Measurements from ENCODE around the gene FBXW7.

FBXW7 gene

DNA sequence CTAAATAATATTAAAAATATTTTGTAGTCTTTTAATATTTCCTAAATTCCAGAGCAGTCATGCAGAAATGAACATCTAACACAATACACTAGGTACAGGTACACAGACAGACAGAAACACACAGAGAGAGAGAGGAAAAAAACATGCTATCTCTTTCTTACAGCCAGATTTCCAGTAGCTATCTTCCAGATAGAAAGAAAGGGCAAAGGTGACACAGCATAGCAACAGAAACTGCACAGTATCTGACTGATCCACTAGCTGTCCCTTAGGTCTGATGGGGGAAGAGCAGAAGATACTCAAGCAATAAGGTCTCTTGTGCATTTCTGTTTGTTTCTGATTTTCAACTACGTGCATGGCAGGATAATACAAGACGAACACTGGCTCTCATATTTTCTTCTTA is 7.8 kb downstream of the FBXW7 start:
- DNase-seq (ENCODE audit: extremely low read depth, insufficient read length), result no peak
- no peaks in the 10 kb centered on the region for H3K27me3 ChIP-seq (replicated peaks; ENCODE audit: control insufficient read depth, insufficient read depth, low read length)
- TF ChIP-seq, protein P1, sequence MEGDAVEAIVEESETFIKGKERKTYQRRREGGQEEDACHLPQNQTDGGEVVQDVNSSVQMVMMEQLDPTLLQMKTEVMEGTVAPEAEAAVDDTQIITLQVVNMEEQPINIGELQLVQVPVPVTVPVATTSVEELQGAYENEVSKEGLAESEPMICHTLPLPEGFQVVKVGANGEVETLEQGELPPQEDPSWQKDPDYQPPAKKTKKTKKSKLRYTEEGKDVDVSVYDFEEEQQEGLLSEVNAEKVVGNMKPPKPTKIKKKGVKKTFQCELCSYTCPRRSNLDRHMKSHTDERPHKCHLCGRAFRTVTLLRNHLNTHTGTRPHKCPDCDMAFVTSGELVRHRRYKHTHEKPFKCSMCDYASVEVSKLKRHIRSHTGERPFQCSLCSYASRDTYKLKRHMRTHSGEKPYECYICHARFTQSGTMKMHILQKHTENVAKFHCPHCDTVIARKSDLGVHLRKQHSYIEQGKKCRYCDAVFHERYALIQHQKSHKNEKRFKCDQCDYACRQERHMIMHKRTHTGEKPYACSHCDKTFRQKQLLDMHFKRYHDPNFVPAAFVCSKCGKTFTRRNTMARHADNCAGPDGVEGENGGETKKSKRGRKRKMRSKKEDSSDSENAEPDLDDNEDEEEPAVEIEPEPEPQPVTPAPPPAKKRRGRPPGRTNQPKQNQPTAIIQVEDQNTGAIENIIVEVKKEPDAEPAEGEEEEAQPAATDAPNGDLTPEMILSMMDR (IDR thresholded peaks at IDR 0.05; ENCODE audit: insufficient read depth, low read length, poor library complexity, severe bottlenecking), result no peak
- H3K36me3 ChIP-seq (ENCODE audit: control insufficient read depth, insufficient read depth, low read length), result peaks cover 2% of the 10 kb centered on the region; the same call in 1 of the 2 replicates
- no peak overlapping the region for H3K4me3 ChIP-seq (replicated peaks; ENCODE audit: low read depth, low read length)

DNA sequence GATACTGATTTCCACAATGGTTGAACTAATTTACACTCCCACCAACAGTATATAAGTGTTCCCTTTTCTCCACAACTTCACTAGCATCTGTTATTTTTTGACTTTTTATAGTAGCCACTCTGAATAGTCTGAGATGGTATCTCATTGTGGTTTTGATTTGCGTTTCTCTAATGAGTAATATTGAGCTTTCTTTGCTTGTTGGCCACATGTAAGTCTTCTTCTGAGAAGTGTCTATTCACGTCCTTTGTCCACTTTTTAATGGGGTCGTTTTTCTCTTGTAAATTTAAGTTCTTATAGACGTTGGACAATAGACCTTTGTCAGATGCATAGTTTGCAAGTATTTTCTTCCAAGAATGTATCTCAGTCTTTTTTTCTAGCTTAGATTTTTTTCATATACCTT is 10.0 kb downstream of the FBXW7 start:
- no peak for DNase-seq (ENCODE audit: extremely low read depth, insufficient read length)
- H3K4me3 ChIP-seq (replicated peaks; ENCODE audit: low read depth, low read length), result peak overlapping the region; percentile 9; the same call in 1 of the 2 replicates
- TF ChIP-seq, protein P1 (IDR thresholded peaks at IDR 0.05; ENCODE audit: insufficient read depth, low read length, poor library complexity, severe bottlenecking), result no peak

DNA sequence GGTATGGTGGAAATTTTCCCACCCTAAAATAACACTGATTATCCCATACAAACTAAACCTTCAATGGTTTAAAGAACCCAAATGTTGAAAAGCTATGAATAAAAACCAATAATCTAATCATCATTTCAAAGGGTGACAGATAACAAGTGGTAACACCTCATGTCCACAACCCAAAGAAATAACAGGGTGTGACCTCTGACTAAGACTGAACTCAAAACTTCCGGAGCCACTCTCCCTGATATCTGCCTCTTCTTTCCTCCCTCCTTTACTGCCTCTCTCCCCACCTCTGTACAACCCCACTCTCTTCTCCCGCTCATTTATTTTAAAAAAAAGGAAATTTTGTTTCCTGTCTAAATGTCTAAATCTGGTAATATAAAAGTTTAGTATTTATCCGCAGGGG is 11.5 kb downstream of the FBXW7 start:
- Histone ChIP-seq H3K27me3 (replicated peaks; ENCODE audit: control insufficient read depth, insufficient read depth, low read length) (no peaks in the 10 kb centered on the region), H3K4me3 (replicated peaks; ENCODE audit: low read depth, low read length) (no peak overlapping the region), H3K36me3 (ENCODE audit: control insufficient read depth, insufficient read depth, low read length) (no peaks in the 10 kb centered on the region; the same call in 1 of the 2 replicates)
- DNase-seq (ENCODE audit: extremely low read depth, insufficient read length), result no peak
- TF ChIP-seq, protein P1 (IDR thresholded peaks at IDR 0.05; ENCODE audit: insufficient read depth, low read length, poor library complexity, severe bottlenecking), result no peak

More for the DNA sequence above, 10.0 kb downstream of the FBXW7 start:
- no peaks in the 10 kb centered on the region for H3K27me3 ChIP-seq (replicated peaks; ENCODE audit: control insufficient read depth, insufficient read depth, low read length)
- H3K36me3 ChIP-seq (ENCODE audit: control insufficient read depth, insufficient read depth, low read length), result peaks cover 2% of the 10 kb centered on the region; the same call in 1 of the 2 replicates

DNA sequence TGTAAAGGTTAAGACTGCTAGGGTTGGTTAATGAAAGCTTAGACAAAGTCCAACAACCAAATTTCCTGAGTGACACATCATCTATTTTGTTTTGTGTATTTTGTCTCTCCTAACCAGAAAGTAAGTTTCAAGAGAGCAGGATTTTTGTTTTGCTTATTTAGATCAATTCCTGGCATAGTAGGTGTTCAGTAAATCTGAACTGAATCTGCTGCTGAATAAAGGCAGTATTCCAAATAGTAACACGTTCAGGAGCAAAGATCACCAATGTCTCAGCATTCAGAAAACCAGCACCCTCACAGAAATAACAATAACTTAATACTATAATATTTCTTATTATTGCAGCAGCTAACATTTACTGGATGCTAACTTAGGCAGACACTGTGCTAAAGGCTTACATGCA is 12.2 kb downstream of the FBXW7 start:
- TF ChIP-seq, protein P1 (IDR thresholded peaks at IDR 0.05; ENCODE audit: insufficient read depth, low read length, poor library complexity, severe bottlenecking), result no peak
- Histone ChIP-seq H3K27me3 (replicated peaks; ENCODE audit: control insufficient read depth, insufficient read depth, low read length) (no peaks in the 10 kb centered on the region), H3K4me3 (replicated peaks; ENCODE audit: low read depth, low read length) (no peak overlapping the region), H3K36me3 (ENCODE audit: control insufficient read depth, insufficient read depth, low read length) (no peaks in the 10 kb centered on the region; the same call in 1 of the 2 replicates)
- no peak for DNase-seq (ENCODE audit: extremely low read depth, insufficient read length)

DNA sequence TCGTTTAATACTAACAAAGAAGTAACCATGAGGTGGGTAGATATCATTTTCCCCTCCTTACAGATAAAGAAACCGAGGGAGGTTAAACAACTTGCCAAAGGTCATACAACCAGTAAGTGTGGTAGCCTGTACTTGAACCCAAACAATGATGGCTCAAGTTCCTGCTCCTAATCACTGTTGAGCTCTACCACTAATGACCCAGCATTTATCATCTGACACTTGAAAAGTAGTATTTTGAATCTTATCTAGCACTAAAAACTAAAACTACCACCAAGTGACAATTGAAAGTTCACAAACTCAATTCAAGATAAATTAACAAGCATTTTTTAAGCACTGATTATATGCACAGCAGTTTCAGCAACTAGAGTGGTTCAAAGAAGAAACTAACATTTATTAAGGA is 13.1 kb downstream of the FBXW7 start:
- no peaks in the 10 kb centered on the region for H3K27me3 ChIP-seq (replicated peaks; ENCODE audit: control insufficient read depth, insufficient read depth, low read length)
- no peak for DNase-seq (ENCODE audit: extremely low read depth, insufficient read length)
- no peaks in the 10 kb centered on the region; the same call in 1 of the 2 replicates for H3K36me3 ChIP-seq (ENCODE audit: control insufficient read depth, insufficient read depth, low read length)
- H3K4me3 ChIP-seq (replicated peaks; ENCODE audit: low read depth, low read length), result 0 out of 2 replicates have a peak overlapping the region, but pooled peaks have one; percentile 1
- TF ChIP-seq, protein P1 (IDR thresholded peaks at IDR 0.05; ENCODE audit: insufficient read depth, low read length, poor library complexity, severe bottlenecking), result no peak

DNA sequence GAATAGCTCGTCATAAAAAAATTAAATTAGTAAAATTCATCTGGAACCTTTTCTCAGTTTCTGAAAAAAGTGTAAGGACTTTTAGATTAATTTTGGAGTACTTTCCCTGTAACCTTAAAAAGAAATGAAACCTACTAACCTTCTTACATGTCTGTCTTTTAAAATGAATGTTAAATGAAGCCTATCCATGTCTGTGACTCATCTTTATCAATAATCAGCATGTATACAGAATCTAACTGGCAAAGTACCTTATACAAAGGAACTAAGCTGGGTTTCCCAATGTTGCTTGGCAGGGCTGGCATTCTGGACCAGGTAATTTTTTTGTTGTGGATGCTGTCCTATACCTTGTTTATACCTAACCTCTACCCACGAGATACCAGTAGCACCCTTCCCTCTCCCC is 13.6 kb downstream of the FBXW7 start:
- TF ChIP-seq, protein P1 (IDR thresholded peaks at IDR 0.05; ENCODE audit: insufficient read depth, low read length, poor library complexity, severe bottlenecking), result no peak
- H3K4me3 ChIP-seq (replicated peaks; ENCODE audit: low read depth, low read length), result no peak overlapping the region
- no peaks in the 10 kb centered on the region for H3K27me3 ChIP-seq (replicated peaks; ENCODE audit: control insufficient read depth, insufficient read depth, low read length)
- no peak for DNase-seq (ENCODE audit: extremely low read depth, insufficient read length)
- no peaks in the 10 kb centered on the region; the same call in 1 of the 2 replicates for H3K36me3 ChIP-seq (ENCODE audit: control insufficient read depth, insufficient read depth, low read length)

Data from GM06990 (cell line).